Measurements from ENCODE around the gene CHI3L2. TPM values are rescaled to one million over a fixed set of nuclear protein-coding genes. Genes with fewer than 3 reads are reported as not detected.

CHI3L2 gene
- total and polyA plus RNA-seq, 9 of the 15 experiments (the other 6 are each of a cell fraction or from before 2014, with no cell fraction given) = 0.07 to 0.27 (median 0.15) TPM; not detected in 6

DNA sequence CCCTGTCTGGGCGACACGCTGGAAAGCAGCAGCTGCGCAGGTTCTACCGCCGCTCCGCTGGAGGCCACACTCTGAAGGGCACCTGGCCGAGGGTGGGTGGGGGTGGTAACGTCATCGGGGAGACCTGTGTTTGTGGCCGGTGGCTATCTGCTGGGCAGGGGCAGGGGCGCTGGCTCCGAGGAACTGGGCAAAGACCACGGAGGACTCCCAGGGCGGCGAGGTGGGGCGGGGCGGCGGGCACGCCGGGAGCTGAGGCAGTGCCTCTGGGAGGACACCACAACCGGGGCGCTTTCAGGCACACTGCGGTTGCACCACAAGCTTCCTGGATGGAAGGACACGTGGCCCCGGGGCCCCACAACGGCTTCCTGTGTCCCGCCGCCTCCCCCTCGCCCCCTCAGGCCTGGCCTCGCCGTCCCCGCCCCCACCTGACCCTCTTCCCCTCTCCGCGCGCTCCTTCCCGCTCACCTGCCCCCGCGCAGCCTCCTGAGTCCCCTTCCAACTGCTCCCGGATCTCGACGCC lies 23.8 kb upstream of the CHI3L2 start:
- ATAC-seq (no peak), FAIRE-seq (no peak), DNase-seq (ENCODE audit: extremely low read depth in 1 of 4, low spot score in 3 of 4) (no peak)
- H3K27ac ChIP-seq (ENCODE audit: extremely low read depth, low read depth, low read length) = no peak overlapping the region
- no peaks in the 10 kb centered on the region for H3K9me3 ChIP-seq (replicated peaks; ENCODE audit: control insufficient read depth, insufficient read depth, low read depth, low read length)
- no peaks in the 10 kb centered on the region for H4K20me1 ChIP-seq (replicated peaks; ENCODE audit: control insufficient read depth, insufficient read depth, low read length)
- H3K4me1 ChIP-seq (replicated peaks in 1 of 2; ENCODE audit: control insufficient read depth in 2 of 2, insufficient read depth in 2 of 2, low read length in 2 of 2) = peaks cover 23 to 29% of the 10 kb centered on the region in 2 experiments
- TF ChIP-seq ZNF263 (CRISPR knock-in tag; IDR thresholded peaks at IDR 0.05; ENCODE audit: borderline replicate concordance) (no peak), ZNF764 (CRISPR knock-in tag; IDR thresholded peaks at IDR 0.05; ENCODE audit: low read depth) (no peak), ZNF23 (CRISPR knock-in tag; IDR thresholded peaks at IDR 0.05) (no peak), FOXM1 (IDR thresholded peaks at IDR 0.05; ENCODE audit: low read depth) (no peak), FOXM1 (CRISPR knock-in tag; IDR thresholded peaks at IDR 0.05; ENCODE audit: low read depth) (no peak), FIP1L1 (IDR thresholded peaks at IDR 0.05; ENCODE audit: low read depth, low read length, poor library complexity, severe bottlenecking) (no peak), JUN (IDR thresholded peaks at IDR 0.05; ENCODE audit: borderline replicate concordance, low read depth, low read length) (no peak), JUN (CRISPR knock-in tag; IDR thresholded peaks at IDR 0.05; ENCODE audit: borderline replicate concordance) (no peak), HMG20A (CRISPR knock-in tag; conservative IDR thresholded peaks at IDR 0.05) (no peak), ZC3H11A (IDR thresholded peaks at IDR 0.05; ENCODE audit: low read depth, low read length) (no peak), CBFA2T3 (IDR thresholded peaks at IDR 0.05) (no peak), ELF4 (CRISPR knock-in tag; IDR thresholded peaks at IDR 0.05) (no peak), ZNF212 (CRISPR knock-in tag; IDR thresholded peaks at IDR 0.05) (no peak), LARP7 (IDR thresholded peaks at IDR 0.05) (no peak), ZNF316 (IDR thresholded peaks at IDR 0.05) (no peak)
- TF ChIP-seq, protein P1, sequence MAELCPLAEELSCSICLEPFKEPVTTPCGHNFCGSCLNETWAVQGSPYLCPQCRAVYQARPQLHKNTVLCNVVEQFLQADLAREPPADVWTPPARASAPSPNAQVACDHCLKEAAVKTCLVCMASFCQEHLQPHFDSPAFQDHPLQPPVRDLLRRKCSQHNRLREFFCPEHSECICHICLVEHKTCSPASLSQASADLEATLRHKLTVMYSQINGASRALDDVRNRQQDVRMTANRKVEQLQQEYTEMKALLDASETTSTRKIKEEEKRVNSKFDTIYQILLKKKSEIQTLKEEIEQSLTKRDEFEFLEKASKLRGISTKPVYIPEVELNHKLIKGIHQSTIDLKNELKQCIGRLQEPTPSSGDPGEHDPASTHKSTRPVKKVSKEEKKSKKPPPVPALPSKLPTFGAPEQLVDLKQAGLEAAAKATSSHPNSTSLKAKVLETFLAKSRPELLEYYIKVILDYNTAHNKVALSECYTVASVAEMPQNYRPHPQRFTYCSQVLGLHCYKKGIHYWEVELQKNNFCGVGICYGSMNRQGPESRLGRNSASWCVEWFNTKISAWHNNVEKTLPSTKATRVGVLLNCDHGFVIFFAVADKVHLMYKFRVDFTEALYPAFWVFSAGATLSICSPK (IDR thresholded peaks at IDR 0.05; ENCODE audit: borderline replicate concordance) = no peak
- TF ChIP-seq, protein P2, sequence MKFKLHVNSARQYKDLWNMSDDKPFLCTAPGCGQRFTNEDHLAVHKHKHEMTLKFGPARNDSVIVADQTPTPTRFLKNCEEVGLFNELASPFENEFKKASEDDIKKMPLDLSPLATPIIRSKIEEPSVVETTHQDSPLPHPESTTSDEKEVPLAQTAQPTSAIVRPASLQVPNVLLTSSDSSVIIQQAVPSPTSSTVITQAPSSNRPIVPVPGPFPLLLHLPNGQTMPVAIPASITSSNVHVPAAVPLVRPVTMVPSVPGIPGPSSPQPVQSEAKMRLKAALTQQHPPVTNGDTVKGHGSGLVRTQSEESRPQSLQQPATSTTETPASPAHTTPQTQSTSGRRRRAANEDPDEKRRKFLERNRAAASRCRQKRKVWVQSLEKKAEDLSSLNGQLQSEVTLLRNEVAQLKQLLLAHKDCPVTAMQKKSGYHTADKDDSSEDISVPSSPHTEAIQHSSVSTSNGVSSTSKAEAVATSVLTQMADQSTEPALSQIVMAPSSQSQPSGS (CRISPR knock-in tag; IDR thresholded peaks at IDR 0.05) = no peak
- TF ChIP-seq, protein P3, sequence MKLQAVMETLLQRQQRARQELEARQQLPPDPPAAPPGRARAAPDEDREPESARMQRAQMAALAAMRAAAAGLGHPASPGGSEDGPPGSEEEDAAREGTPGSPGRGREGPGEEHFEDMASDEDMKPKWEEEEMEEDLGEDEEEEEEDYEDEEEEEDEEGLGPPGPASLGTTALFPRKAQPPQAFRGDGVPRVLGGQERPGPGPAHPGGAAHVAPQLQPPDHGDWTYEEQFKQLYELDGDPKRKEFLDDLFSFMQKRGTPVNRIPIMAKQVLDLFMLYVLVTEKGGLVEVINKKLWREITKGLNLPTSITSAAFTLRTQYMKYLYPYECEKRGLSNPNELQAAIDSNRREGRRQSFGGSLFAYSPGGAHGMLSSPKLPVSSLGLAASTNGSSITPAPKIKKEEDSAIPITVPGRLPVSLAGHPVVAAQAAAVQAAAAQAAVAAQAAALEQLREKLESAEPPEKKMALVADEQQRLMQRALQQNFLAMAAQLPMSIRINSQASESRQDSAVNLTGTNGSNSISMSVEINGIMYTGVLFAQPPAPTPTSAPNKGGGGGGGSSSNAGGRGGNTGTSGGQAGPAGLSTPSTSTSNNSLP (IDR thresholded peaks at IDR 0.05; ENCODE audit: borderline replicate concordance, low read depth, low read length) = no peak
- H3K9ac ChIP-seq (ENCODE audit: insufficient read depth in 1 of 2, low read depth in 2 of 2, low read length in 2 of 2) = no peak overlapping the region
- POLR2A ChIA-PET = no interaction called here
- H3K79me2 ChIP-seq (ENCODE audit: control insufficient read depth, insufficient read depth, low read length) = no peaks in the 10 kb centered on the region
- H3K4me2 ChIP-seq (ENCODE audit: insufficient read depth, low read length) = no peak overlapping the region
- intact Hi-C loops (cut with micrococcal nuclease) (no loop called here), in situ Hi-C loops (cut with MboI) (no loop called here)
- WGBS (ENCODE audit: insufficient coverage, low coverage, missing lambda C conversion rate) = 76% methylated on average over 14 of the region's 41 CpGs
- no peaks in the 10 kb centered on the region for H3K36me3 ChIP-seq (ENCODE audit: control insufficient read depth, insufficient read depth, low read length)
- CTCF ChIA-PET (ENCODE audit: low intra/inter-chr PET ratio) = no interaction called here
- no peak overlapping the region for H3K4me3 ChIP-seq
- no peaks in the 10 kb centered on the region for H3K9me1 ChIP-seq (ENCODE audit: control insufficient read depth, insufficient read depth, low read length)
- H3K27me3 ChIP-seq (ENCODE audit: control insufficient read depth in 2 of 2, insufficient read depth in 2 of 2, low read length in 2 of 2) = peaks cover 0 to 5% of the 10 kb centered on the region in 2 experiments; a peak in 3 of 5 replicates
- H2AFZ ChIP-seq (ENCODE audit: low read depth, low read length) = no peak overlapping the region
- no TSS peak for BruUV-seq (replicated peaks)
